Uterus (tissue), 2 donors: ENCODE results near the gene SCCPDH.

ENCODE experiments used
- CTCF ChIP-seq, 4 experiments: fragments of 200-600 bp in 2 of 4; fragments of 450-650 bp in 2 of 4; sonication (generic) in 2 of 4; IDR thresholded peaks; one replicate each; pipeline ENCODE4 v1.5.1; 2016 to 2019; ENCODE audit warnings: antibody characterized with exemption in 4 of 4, mild to moderate bottlenecking in 2 of 4, moderate library complexity in 1 of 4
- POLR2A ChIP-seq, 2 donors: fragments of 450-650 bp; IDR thresholded peaks; one replicate each; pipeline ENCODE4 v1.6.1; 2016; ENCODE audit warnings: antibody characterized with exemption in 2 of 2, mild to moderate bottlenecking in 1 of 2, moderate library complexity in 1 of 2

- no peak for TF ChIP-seq CTCF (IDR thresholded peaks at IDR 0.05)
- no peak for TF ChIP-seq POLR2A (IDR thresholded peaks at IDR 0.05)
These were observed 81.0 kb downstream of the SCCPDH start for GRCh38 chr1:246805135-246805716.
